ENCODE data around the gene ADCK1. TPM values are rescaled to one million over a fixed set of nuclear protein-coding genes. Genes with fewer than 3 reads are reported as not detected.
A peak's percentile ranks its signal among the peaks of the same experiment; 100 is the strongest.

The ADCK1 gene
- total RNA-seq, 2 donors from 2014 or later: 2.6 to 26.4 TPM

DNA sequence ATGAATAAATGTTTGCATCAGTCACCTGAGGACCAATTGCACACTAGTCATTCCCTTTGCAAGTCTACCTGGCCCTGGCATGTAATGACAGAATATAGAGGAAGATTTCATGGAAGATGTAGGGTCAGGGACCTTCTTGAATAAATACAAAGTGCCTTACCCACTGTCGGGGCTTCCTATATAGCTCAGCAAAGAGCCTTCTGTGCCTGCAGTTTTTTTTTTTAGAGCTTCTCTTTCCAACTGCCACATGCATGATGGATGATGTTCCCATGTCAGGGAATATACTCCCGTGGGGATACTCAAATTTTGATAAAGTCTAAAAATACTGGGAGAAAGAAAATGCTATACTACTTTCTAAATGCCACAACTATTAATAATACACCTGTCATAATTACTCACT is 176.7 kb downstream of the ADCK1 start:
- no peaks in the 10 kb centered on the region for H3K9me3 ChIP-seq
- H3K27ac ChIP-seq: no peak overlapping the region
- no peak for TF ChIP-seq POLR2A (IDR thresholded peaks at IDR 0.05)
- TF ChIP-seq, protein P1, sequence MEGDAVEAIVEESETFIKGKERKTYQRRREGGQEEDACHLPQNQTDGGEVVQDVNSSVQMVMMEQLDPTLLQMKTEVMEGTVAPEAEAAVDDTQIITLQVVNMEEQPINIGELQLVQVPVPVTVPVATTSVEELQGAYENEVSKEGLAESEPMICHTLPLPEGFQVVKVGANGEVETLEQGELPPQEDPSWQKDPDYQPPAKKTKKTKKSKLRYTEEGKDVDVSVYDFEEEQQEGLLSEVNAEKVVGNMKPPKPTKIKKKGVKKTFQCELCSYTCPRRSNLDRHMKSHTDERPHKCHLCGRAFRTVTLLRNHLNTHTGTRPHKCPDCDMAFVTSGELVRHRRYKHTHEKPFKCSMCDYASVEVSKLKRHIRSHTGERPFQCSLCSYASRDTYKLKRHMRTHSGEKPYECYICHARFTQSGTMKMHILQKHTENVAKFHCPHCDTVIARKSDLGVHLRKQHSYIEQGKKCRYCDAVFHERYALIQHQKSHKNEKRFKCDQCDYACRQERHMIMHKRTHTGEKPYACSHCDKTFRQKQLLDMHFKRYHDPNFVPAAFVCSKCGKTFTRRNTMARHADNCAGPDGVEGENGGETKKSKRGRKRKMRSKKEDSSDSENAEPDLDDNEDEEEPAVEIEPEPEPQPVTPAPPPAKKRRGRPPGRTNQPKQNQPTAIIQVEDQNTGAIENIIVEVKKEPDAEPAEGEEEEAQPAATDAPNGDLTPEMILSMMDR (IDR thresholded peaks at IDR 0.05): no peak
- peaks cover 10% of the 10 kb centered on the region for H3K4me1 ChIP-seq
- H3K36me3 ChIP-seq (replicated peaks in 1 of 2; ENCODE audit: insufficient read depth in 1 of 2, low read depth in 2 of 2): no peaks in the 10 kb centered on the region
- H3K4me3 ChIP-seq: no peak overlapping the region
- WGBS, 2 donors: 17 to 23% methylated on average over 2 of the region's 2 CpGs
- DNase-seq (no peak), ATAC-seq (no peak)
- H3K27me3 ChIP-seq: no peaks in the 10 kb centered on the region
- intact Hi-C loops (cut with DNase I): no loop called here

DNA sequence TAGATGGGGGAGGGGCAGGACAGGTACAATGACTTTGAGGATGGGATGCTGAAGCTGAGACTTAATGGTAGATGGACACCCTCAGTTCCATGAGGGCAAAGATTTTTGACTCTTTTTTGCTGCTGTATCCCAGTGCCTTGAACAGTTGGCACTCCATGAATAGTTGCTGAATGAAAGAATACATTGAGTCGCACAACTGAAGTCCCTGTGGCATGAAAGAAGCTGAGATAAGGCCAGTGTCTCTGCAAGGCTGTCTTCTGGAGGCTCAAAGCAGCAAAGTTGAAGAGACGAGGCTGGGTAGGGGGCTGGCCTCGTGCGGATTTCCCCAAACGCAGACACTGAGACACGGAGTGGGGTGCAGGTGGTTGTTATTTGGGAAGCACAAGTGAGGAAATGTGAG is 179.3 kb downstream of the ADCK1 start:
- intact Hi-C loops (cut with DNase I): no loop called here
- 71 to 85% methylated on average over 6 of the region's 6 CpGs for WGBS, 2 donors
- ATAC-seq (no peak), DNase-seq (no peak)
- H3K36me3 ChIP-seq (replicated peaks in 1 of 2; ENCODE audit: insufficient read depth in 1 of 2, low read depth in 2 of 2): no peaks in the 10 kb centered on the region
- TF ChIP-seq, protein P1 (IDR thresholded peaks at IDR 0.05): no peak
- no peak for TF ChIP-seq POLR2A (IDR thresholded peaks at IDR 0.05)
- H3K4me1 ChIP-seq: peaks cover 10% of the 10 kb centered on the region
- no peak overlapping the region for H3K27ac ChIP-seq
- no peaks in the 10 kb centered on the region for H3K27me3 ChIP-seq
- no peak overlapping the region for H3K4me3 ChIP-seq
- H3K9me3 ChIP-seq: no peaks in the 10 kb centered on the region

DNA sequence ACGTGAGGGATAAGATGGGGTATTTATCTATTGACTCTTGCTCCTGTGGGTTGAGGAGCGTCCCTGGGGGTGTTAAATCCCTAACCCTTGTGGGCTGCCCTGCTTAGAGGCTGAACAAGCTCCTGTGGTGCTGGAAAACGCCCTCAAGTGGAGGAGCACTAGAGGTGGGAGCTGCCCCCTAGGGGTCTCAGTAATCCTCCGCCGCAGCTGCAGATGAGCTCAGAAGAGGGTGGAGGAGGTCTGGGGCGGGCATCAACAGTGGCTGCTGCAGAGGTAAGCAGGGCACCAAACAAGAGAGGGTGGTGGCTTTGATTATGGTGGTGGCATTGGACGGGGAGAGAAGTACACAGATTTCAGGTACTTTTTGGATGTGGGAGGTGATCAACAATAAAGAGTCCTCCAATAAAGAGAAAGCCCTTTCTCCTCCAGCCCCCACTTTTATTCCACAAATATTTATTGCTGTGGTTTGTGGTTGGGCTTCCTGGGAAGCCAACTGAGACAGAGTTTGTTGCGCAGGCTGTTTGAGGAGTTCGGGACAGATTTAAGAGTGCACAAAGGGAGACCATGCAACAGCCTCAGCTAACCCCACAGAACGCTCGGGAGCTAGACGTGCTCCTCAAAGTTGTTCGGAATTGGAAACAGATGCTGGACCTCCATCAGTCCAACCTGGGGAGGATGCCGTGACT is 179.9 kb downstream of the ADCK1 start:
- 67 to 75% methylated on average over 14 of the region's 14 CpGs for WGBS, 2 donors
- no peaks in the 10 kb centered on the region for H3K36me3 ChIP-seq (replicated peaks in 1 of 2; ENCODE audit: insufficient read depth in 1 of 2, low read depth in 2 of 2)
- no peak for TF ChIP-seq POLR2A (IDR thresholded peaks at IDR 0.05)
- TF ChIP-seq, protein P1 (IDR thresholded peaks at IDR 0.05): no peak
- no peaks in the 10 kb centered on the region for H3K27me3 ChIP-seq
- no peak overlapping the region for H3K4me3 ChIP-seq
- ATAC-seq (no peak), DNase-seq (no peak)
- intact Hi-C loops (cut with DNase I): no loop called here
- H3K27ac ChIP-seq: no peak overlapping the region
- peaks cover 10% of the 10 kb centered on the region for H3K4me1 ChIP-seq
- no peaks in the 10 kb centered on the region for H3K9me3 ChIP-seq

DNA sequence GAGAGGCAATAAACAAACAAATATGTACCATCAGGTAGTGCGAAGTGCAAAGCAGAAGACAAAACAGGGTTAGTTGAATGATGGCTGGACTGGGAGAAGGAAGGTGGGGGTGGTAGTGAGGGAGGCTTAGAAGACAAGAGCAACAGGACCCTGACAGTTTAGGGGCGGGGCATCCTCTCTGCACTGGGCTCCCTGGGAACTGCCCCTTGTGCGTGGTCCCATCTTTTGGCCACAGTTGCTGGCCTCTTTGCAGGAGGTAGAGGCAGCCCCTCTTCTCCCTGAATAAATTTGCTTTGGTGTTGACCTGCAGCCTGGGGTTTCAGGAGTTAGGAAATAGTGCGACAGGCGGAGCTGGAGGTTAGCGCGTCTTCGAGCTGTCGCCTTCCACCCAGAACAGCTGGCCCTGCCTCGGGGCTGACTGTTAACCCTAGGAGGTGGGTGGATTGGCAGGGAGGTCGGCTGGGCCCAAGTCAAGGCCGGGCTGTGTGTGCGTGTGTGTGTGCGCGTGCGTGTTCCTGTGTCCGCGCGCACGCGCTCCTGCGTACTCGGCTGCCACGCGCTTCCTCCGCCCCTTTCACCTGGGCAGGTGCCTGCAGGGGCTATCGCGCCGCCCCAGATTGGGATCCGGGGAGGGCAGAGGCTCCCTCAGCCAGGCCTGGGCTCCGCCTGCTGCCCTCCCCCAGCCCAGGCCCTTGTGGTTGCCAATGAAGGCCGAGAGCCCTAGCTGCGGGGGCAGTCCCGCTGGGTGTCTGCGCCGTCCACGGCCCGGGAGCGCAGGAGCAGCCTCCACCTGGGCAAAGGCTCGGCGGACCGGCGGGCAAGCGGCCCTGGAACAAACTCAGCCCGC is 180.8 kb downstream of the ADCK1 start:
- peak overlapping the region; percentile 1 to 57 (median 33) for H3K27ac ChIP-seq
- intact Hi-C loops (cut with DNase I): no loop called here
- WGBS, 2 donors: 5 to 18% methylated on average over 13 to 45 of the region's 45 CpGs
- H3K36me3 ChIP-seq (replicated peaks in 1 of 2; ENCODE audit: insufficient read depth in 1 of 2, low read depth in 2 of 2): no peaks in the 10 kb centered on the region
- TF ChIP-seq POLR2A (IDR thresholded peaks at IDR 0.05): peak; percentile 30 to 57 (median 57)
- TF ChIP-seq, protein P1 (IDR thresholded peaks at IDR 0.05): peak in 4 of 7 experiments; percentile 7 to 28 (median 12)
- ATAC-seq (peak; percentile 93), DNase-seq (peak; percentile 78 to 89 (median 88))
- peaks cover 10% of the 10 kb centered on the region for H3K4me1 ChIP-seq
- H3K27me3 ChIP-seq: no peaks in the 10 kb centered on the region
- no peaks in the 10 kb centered on the region for H3K9me3 ChIP-seq
- peak overlapping the region in 1 of 2 donors; percentile 20 for H3K4me3 ChIP-seq

Small RNAs within 50 kb of the gene (small RNA-seq; reads per million reads assigned to genes)
- gene RF00019: not detected

Other genes with a start within 250 kb of the ADCK1 start
- 10 to 100 TPM in 1 of 2 donors, 1 to 10 TPM in 1; 4.9 to 11.7 TPM for gene SPTLC2, start 183.5 kb upstream of the ADCK1 start, total RNA-seq
- gene ALKBH1, start 92.1 kb upstream of the ADCK1 start, total RNA-seq: 1 to 10 TPM; 2.9 to 5.3 TPM
- gene SLIRP, start 92.0 kb upstream of the ADCK1 start, total RNA-seq: 10 to 100 TPM; 69.2 to 96.2 TPM
- 10 to 100 TPM; 23.1 to 40.9 TPM for gene SNW1, start 39.0 kb upstream of the ADCK1 start, total RNA-seq